SK-N-SH treated with all-trans-retinoic acid at 6 μM for 48 hours (cell line): ENCODE results near the gene TSHZ1.

ENCODE experiments used
- ATAC-seq: fragments of 200-7000 bp; cut with Tn5 transposase; 3 replicates; pipeline ENCODE4 v1.9.1; 2020; ENCODE audit warnings: mild to moderate bottlenecking, moderate library complexity
- ARNTL ChIP-seq: fragments of 450-650 bp; formaldehyde crosslinking; IDR thresholded peaks from 2 replicates; pipeline ENCODE4 v1.5.0; 2020; ENCODE audit warnings: low read depth, mild to moderate bottlenecking, moderate library complexity, borderline replicate concordance
- BACH2 ChIP-seq: fragments of 250-450 bp; sonication (Bioruptor Pico); IDR thresholded peaks from 2 replicates; pipeline ENCODE4 v1.9.0; 2021; ENCODE audit warnings: mild to moderate bottlenecking, borderline replicate concordance
- CSDC2 ChIP-seq: fragments of 250-450 bp; sonication (Bioruptor Pico); IDR thresholded peaks from 2 replicates; pipeline ENCODE4 v1.5.0; 2020; ENCODE audit warnings: mild to moderate bottlenecking, moderate library complexity
- CSRNP3 ChIP-seq: fragments of 250-450 bp; sonication (Bioruptor Pico); IDR thresholded peaks from 2 replicates; pipeline ENCODE4 v1.5.1; 2021; ENCODE audit warnings: mild to moderate bottlenecking, moderate library complexity
- ESRRG ChIP-seq: fragments of 250-450 bp; sonication (Bioruptor Pico); IDR thresholded peaks from 2 replicates; pipeline ENCODE4 v1.6.1; 2021; ENCODE audit warnings: mild to moderate bottlenecking
- GLIS3 ChIP-seq: fragments of 250-450 bp; sonication (Bioruptor Pico); IDR thresholded peaks from 2 replicates; pipeline ENCODE4 v1.5.0; 2020; ENCODE audit warnings: mild to moderate bottlenecking, moderate library complexity
- ISL1 ChIP-seq: fragments of 250-450 bp; sonication (Bioruptor Pico); IDR thresholded peaks from 2 replicates; pipeline ENCODE4 v2.1.2; 2022; ENCODE audit warnings: mild to moderate bottlenecking, moderate library complexity
- OSR1 ChIP-seq: fragments of 250-450 bp; sonication (Bioruptor Pico); IDR thresholded peaks from 2 replicates; pipeline ENCODE4 v1.8.0; 2022; ENCODE audit warnings: moderate library complexity, mild to moderate bottlenecking, inconsistent platforms
- PATZ1 ChIP-seq: fragments of 250-450 bp; sonication (Bioruptor Pico); IDR thresholded peaks from 2 replicates; pipeline ENCODE4 v1.8.0; 2020; ENCODE audit warnings: mild to moderate bottlenecking, moderate library complexity, borderline replicate concordance
- PPARA ChIP-seq: fragments of 250-450 bp; sonication (Bioruptor Pico); IDR thresholded peaks from 2 replicates; pipeline ENCODE4 v1.5.0; 2020; ENCODE audit warnings: mild to moderate bottlenecking, borderline replicate concordance
- RARB ChIP-seq: fragments of 250-450 bp; sonication (Bioruptor Pico); IDR thresholded peaks from 2 replicates; pipeline ENCODE4 v1.8.0; 2021; ENCODE audit warnings: mild to moderate bottlenecking, moderate library complexity
- SNAI2 ChIP-seq: fragments of 250-450 bp; sonication (Bioruptor Pico); IDR thresholded peaks from 2 replicates; pipeline ENCODE4 v1.5.0; 2020; ENCODE audit warnings: mild to moderate bottlenecking, moderate library complexity
- TCF4 ChIP-seq: fragments of 250-450 bp; sonication (Bioruptor Pico); IDR thresholded peaks from 2 replicates; pipeline ENCODE4 v1.8.0; 2021; ENCODE audit warnings: mild to moderate bottlenecking, moderate library complexity, borderline replicate concordance
- TSHZ2 ChIP-seq: fragments of 250-450 bp; sonication (Bioruptor Pico); IDR thresholded peaks from 2 replicates; pipeline ENCODE4 v1.5.0; 2020; ENCODE audit warnings: mild to moderate bottlenecking, moderate library complexity
- ZC3H10 ChIP-seq: fragments of 250-450 bp; sonication (Bioruptor Pico); IDR thresholded peaks from 2 replicates; pipeline ENCODE4 v1.5.1; 2021; ENCODE audit warnings: mild to moderate bottlenecking, moderate library complexity
- ZFP3 ChIP-seq: fragments of 250-450 bp; sonication (Bioruptor Pico); IDR thresholded peaks from 2 replicates; pipeline ENCODE4 v1.5.0; 2020; ENCODE audit warnings: mild to moderate bottlenecking, moderate library complexity
- ZNF565 ChIP-seq: fragments of 450-650 bp; formaldehyde crosslinking; conservative IDR thresholded peaks from 2 replicates; pipeline ENCODE4 v1.5.0; 2020; ENCODE audit warnings: low read depth, mild to moderate bottlenecking, moderate library complexity
- ZNF70 ChIP-seq: fragments of 450-650 bp; formaldehyde crosslinking; IDR thresholded peaks from 2 replicates; pipeline ENCODE4 v1.5.0; 2020; ENCODE audit warnings: mild to moderate bottlenecking, moderate library complexity
- ZNF8 ChIP-seq: fragments of 450-650 bp; formaldehyde crosslinking; IDR thresholded peaks from 2 replicates; pipeline ENCODE4 v1.5.0; 2020; ENCODE audit warnings: mild to moderate bottlenecking, moderate library complexity
- TF ChIP-seq, protein P1 (sequence below): fragments of 250-450 bp; sonication (Bioruptor Pico); IDR thresholded peaks from 2 replicates; pipeline ENCODE4 v1.8.0; 2021; ENCODE audit warnings: low read depth, mild to moderate bottlenecking, moderate library complexity, borderline replicate concordance
- TF ChIP-seq, protein P2 (sequence below): fragments of 250-450 bp; sonication (Bioruptor Pico); IDR thresholded peaks from 2 replicates; pipeline ENCODE4 v1.5.1; 2020; ENCODE audit warnings: low read depth, mild to moderate bottlenecking, moderate library complexity

TSHZ1 gene

DNA sequence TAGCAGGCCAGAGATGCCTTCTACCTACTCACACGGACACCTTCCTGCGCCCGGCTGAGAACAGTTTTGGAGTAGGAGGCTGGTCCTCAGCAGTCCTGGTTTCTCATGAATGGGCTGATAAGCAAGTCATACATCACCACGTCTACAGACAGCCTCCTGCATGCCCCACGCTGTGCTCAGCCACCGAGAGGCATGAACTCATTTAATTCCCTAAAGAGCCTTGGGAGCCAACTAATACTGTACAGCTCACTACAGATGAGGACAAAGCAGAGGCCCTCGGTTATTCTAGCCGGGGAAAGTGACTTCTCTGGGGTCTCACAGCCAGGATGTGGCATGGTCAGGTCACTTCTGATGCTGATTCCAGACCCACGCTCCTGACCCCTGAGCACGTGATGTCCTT lies 105.6 kb downstream of the TSHZ1 start:
- no peak for ATAC-seq
- no peak for TF ChIP-seq GLIS3

GRCh38 chr18:75316826-75317225 lies 106.2 kb downstream of the TSHZ1 start:
- ATAC-seq = no peak
- no peak for TF ChIP-seq ARNTL
- no peak for TF ChIP-seq ZNF565 (CRISPR knock-in tag)
- TF ChIP-seq ZNF8 (CRISPR knock-in tag) = no peak
- TF ChIP-seq CSDC2 (CRISPR knock-in tag) = no peak
- no peak for TF ChIP-seq ZC3H10 (CRISPR knock-in tag)
- TF ChIP-seq BACH2 = no peak
- no peak for TF ChIP-seq PPARA (CRISPR knock-in tag)
- no peak for TF ChIP-seq TCF4 (CRISPR knock-in tag)
- no peak for TF ChIP-seq ZFP3 (CRISPR knock-in tag)
- TF ChIP-seq ISL1 (CRISPR knock-in tag) = no peak
- TF ChIP-seq OSR1 (CRISPR knock-in tag) = no peak
- TF ChIP-seq ESRRG (CRISPR knock-in tag) = no peak
- no peak for TF ChIP-seq PATZ1 (CRISPR knock-in tag)
- no peak for TF ChIP-seq CSRNP3
- TF ChIP-seq, protein P1, sequence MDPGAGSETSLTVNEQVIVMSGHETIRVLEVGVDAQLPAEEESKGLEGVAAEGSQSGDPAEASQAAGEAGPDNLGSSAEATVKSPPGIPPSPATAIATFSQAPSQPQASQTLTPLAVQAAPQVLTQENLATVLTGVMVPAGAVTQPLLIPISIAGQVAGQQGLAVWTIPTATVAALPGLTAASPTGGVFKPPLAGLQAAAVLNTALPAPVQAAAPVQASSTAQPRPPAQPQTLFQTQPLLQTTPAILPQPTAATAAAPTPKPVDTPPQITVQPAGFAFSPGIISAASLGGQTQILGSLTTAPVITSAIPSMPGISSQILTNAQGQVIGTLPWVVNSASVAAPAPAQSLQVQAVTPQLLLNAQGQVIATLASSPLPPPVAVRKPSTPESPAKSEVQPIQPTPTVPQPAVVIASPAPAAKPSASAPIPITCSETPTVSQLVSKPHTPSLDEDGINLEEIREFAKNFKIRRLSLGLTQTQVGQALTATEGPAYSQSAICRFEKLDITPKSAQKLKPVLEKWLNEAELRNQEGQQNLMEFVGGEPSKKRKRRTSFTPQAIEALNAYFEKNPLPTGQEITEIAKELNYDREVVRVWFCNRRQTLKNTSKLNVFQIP (CRISPR knock-in tag) = no peak
- TF ChIP-seq GLIS3 = no peak
- TF ChIP-seq, all 23 proteins: peak for 0

DNA sequence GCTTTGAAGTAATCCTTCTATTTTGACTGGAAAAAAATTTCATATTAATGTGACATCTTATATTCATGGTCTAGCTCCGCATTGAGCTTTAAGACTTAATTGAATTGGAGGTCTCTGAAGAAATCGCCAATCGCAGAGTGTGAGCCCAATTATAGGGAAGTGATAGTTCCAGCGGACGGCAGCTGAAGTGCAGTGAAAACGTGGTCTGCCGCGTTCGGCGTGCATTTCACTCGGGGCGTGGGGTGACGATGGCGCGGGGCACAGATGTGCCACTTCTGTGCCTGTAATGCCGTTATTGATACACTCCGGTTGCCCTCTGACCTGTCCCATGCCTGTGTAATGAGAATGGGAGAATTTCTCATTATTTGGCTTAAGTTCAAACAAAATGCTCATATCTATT lies 106.7 kb downstream of the TSHZ1 start:
- TF ChIP-seq CSDC2 (CRISPR knock-in tag) (no peak), ZNF565 (CRISPR knock-in tag) (no peak), ZNF70 (CRISPR knock-in tag) (no peak), ARNTL (no peak), OSR1 (CRISPR knock-in tag) (no peak), TCF4 (CRISPR knock-in tag) (no peak), RARB (no peak), GLIS3 (no peak), TSHZ2 (no peak), SNAI2 (no peak), PATZ1 (CRISPR knock-in tag) (no peak), ZC3H10 (CRISPR knock-in tag) (no peak), ZNF8 (CRISPR knock-in tag) (no peak), ISL1 (CRISPR knock-in tag) (no peak)
- TF ChIP-seq, protein P2, sequence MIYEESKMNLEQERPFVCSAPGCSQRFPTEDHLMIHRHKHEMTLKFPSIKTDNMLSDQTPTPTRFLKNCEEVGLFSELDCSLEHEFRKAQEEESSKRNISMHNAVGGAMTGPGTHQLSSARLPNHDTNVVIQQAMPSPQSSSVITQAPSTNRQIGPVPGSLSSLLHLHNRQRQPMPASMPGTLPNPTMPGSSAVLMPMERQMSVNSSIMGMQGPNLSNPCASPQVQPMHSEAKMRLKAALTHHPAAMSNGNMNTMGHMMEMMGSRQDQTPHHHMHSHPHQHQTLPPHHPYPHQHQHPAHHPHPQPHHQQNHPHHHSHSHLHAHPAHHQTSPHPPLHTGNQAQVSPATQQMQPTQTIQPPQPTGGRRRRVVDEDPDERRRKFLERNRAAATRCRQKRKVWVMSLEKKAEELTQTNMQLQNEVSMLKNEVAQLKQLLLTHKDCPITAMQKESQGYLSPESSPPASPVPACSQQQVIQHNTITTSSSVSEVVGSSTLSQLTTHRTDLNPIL (CRISPR knock-in tag) = no peak
- TF ChIP-seq, protein P1 (CRISPR knock-in tag) = no peak
- no peak for ATAC-seq
